B cell (primary cell): Measurements from ENCODE around the gene EGFR. TPM values are rescaled to one million over a fixed set of nuclear protein-coding genes. Genes with fewer than 3 reads are reported as not detected.

Experiments
- ATAC-seq: fragments of 200-7000 bp; cut with Tn5 transposase; one replicate; pipeline ENCODE4 v1.10.0; 2021; ENCODE audit warnings: low read depth, mild to moderate bottlenecking, moderate number of reproducible peaks, moderate library complexity
- CTCF ChIA-PET: fragments of 350-600 bp; sonication (Branson Sonifier 250); formaldehyde crosslinking; loops from one replicate; lab custom pipeline; 2021; ENCODE audit warnings: antibody characterized with exemption, inconsistent platforms; lab: Charles Lee
- POLR2A ChIA-PET: fragments of 350-600 bp; sonication (Branson Sonifier 250); formaldehyde crosslinking; loops from one replicate; lab custom pipeline; 2021; ENCODE audit warnings: antibody characterized with exemption; lab: Charles Lee
- DNase-seq: peaks from one replicate; pipeline ENCODE4 v3.0.0; 2013
- H2AFZ ChIP-seq: 2 replicates; pipeline ENCODE4 v1.6.1; 2012; ENCODE audit warnings: mild to moderate bottlenecking, low read depth, low read length; ENCODE audit not compliant: insufficient read depth, poor library complexity, severe bottlenecking
- H3K27ac ChIP-seq, 2 donors: 1 replicate in 1 of 2; 2 replicates in 1 of 2; pipeline ENCODE4 v1.5.1; 2012 to 2013; ENCODE audit warnings: low read length in 2 of 2, mild to moderate bottlenecking in 2 of 2, moderate library complexity in 1 of 2
- H3K27me3 ChIP-seq, 4 experiments: fragments of 200-600 bp in 1 of 4; sonication (generic) in 1 of 4; replicated peaks in 1 of 4; 1 replicate in 2 of 4; 2 replicates in 2 of 4; pipeline versions ENCODE4 v1.6.1 to v1.7.0; 2013 to 2016; ENCODE audit warnings: low read length in 3 of 4, mild to moderate bottlenecking in 2 of 4, mixed read lengths in 1 of 4, moderate library complexity in 1 of 4; ENCODE audit not compliant: insufficient read depth in 4 of 4, control insufficient read depth in 3 of 4; ENCODE audit errors: control extremely low read depth in 1 of 4
- H3K36me3 ChIP-seq, 2 experiments: replicated peaks in 1 of 2; 1 replicate in 1 of 2; 2 replicates in 1 of 2; pipeline versions ENCODE4 v1.6.1 to v1.7.1; 2013; ENCODE audit warnings: low read length in 1 of 2; ENCODE audit not compliant: insufficient read depth in 2 of 2, control insufficient read depth in 1 of 2; ENCODE audit errors: control extremely low read depth in 1 of 2, extremely low read depth in 1 of 2
- H3K4me1 ChIP-seq, 2 donors: fragments of 200-600 bp in 1 of 2; sonication (generic) in 1 of 2; 1 replicate in 1 of 2; 2 replicates in 1 of 2; pipeline versions ENCODE4 v1.5.1 to v1.6.1; 2013 to 2017; ENCODE audit warnings: low read length in 2 of 2; ENCODE audit not compliant: control insufficient read depth in 2 of 2, insufficient read depth in 2 of 2
- H3K4me2 ChIP-seq: replicated peaks from 2 replicates; pipeline ENCODE3; 2012; ENCODE audit warnings: mild to moderate bottlenecking, low read depth, low read length; ENCODE audit not compliant: poor library complexity, severe bottlenecking
- H3K4me3 ChIP-seq, 5 experiments: fragments of 200-600 bp in 1 of 5; sonication (generic) in 1 of 5; 1 replicate in 3 of 5; 2 replicates in 2 of 5; pipeline versions ENCODE4 v1.5.1 to v1.7.0; 2011 to 2016; ENCODE audit warnings: low read length in 4 of 5, mild to moderate bottlenecking in 4 of 5, low read depth in 2 of 5, control low read depth in 1 of 5, moderate library complexity in 1 of 5; ENCODE audit not compliant: insufficient read depth in 1 of 5; ENCODE audit errors: control extremely low read depth in 1 of 5, extremely low read depth in 1 of 5
- H3K79me2 ChIP-seq: fragments of 200-600 bp; sonication (generic); one replicate; pipeline ENCODE4 v1.6.0; 2016; ENCODE audit warnings: low read length; ENCODE audit not compliant: control insufficient read depth, insufficient read depth
- H3K9ac ChIP-seq: fragments of 200-600 bp; sonication (generic); 2 replicates; pipeline ENCODE4 v1.6.1; 2017; ENCODE audit warnings: mild to moderate bottlenecking, low read length, moderate library complexity
- H3K9me3 ChIP-seq, 3 donors: one replicate each; pipeline versions ENCODE4 v1.6.1 to v1.7.1; 2013; ENCODE audit warnings: low read length in 2 of 3; ENCODE audit not compliant: control insufficient read depth in 2 of 3, insufficient read depth in 1 of 3; ENCODE audit errors: control extremely low read depth in 1 of 3
- H4K20me1 ChIP-seq: 2 replicates; pipeline ENCODE4 v1.6.0; 2012; ENCODE audit warnings: mild to moderate bottlenecking, low read length; ENCODE audit not compliant: insufficient read depth, control insufficient read depth, poor library complexity, severe bottlenecking
- H3K27ac Mint-ChIP-seq: one replicate; pipeline ENCODE4 v1.8.0; 2021; ENCODE audit warnings: mixed read lengths
- H3K27me3 Mint-ChIP-seq: one replicate; pipeline ENCODE4 v1.8.0; 2021; ENCODE audit warnings: mixed read lengths
- H3K4me1 Mint-ChIP-seq: one replicate; pipeline ENCODE4 v1.8.0; 2021; ENCODE audit warnings: mixed read lengths
- H3K4me3 Mint-ChIP-seq: one replicate; pipeline ENCODE4 v1.8.0; 2021; ENCODE audit warnings: mixed read lengths
- H3K9me3 Mint-ChIP-seq: one replicate; pipeline ENCODE4 v1.8.0; 2022; ENCODE audit warnings: mixed read lengths; ENCODE audit not compliant: insufficient read depth
- EZH2 ChIP-seq: IDR thresholded peaks from 2 replicates; pipeline ENCODE4 v1.6.1; 2012; ENCODE audit warnings: borderline replicate concordance, low read depth, mild to moderate bottlenecking, moderate library complexity, low read length; ENCODE audit not compliant: insufficient read depth, poor library complexity, severe bottlenecking
- WGBS: methylation state at CpG from one replicate; pipeline ENCODE4 v1.1.5; 2013; ENCODE audit warnings: missing lambda C conversion rate; ENCODE audit not compliant: insufficient coverage; 5-methylcytosine and 5-hydroxymethylcytosine counted together
- intact Hi-C: fragments of 100-400 bp; cut with micrococcal nuclease; formaldehyde crosslinking; loops from one replicate; pipeline ENCODE4 v1.10.0; 2022
- polyA plus RNA-seq: library from polyadenylated mRNA; depleted of rRNA; stranded (reverse); fragments of >200 nt; gene quantifications from 2 replicates; pipeline ENCODE4 v1.2.3, GENCODE V29; 2012
- total RNA-seq, 2 donors: library from RNA; stranded (reverse); fragments of 120-200 nt in 1 of 2; gene quantifications; 1 replicate in 1 of 2; 2 replicates in 1 of 2; pipeline versions ENCODE4 v1.2.3 to v1.2.4, GENCODE V29; 2013 to 2022
- TF ChIP-seq, protein P1 (sequence below): fragments of 200-600 bp; IDR thresholded peaks from one replicate; pipeline ENCODE4 v1.8.0; 2022; ENCODE audit warnings: antibody characterized with exemption, mild to moderate bottlenecking

Gene EGFR
- total and polyA plus RNA-seq, 2 donors (not counting 1 experiment from before 2014, with no cell fraction given), result not detected

DNA sequence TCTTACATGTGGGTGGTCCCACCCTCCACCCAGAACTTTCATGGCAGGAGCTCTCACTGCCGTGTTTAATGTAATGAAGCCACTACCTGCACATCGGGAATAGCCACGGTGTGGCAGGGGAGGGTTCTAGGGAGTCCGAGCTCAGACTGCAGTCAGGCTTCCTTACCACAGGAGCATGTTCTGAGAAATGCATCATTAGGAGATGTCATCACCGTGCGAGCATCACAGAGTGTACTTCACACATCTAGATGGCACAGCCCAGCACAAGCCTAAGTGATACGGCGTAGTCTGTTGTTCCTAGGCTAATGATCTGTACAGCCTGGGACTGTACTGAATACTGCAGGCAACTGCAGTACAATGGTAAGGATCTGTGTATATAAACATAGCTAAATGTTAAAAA, 193.4 kb downstream of the EGFR start:
- no peak overlapping the region for H3K27ac Mint-ChIP-seq
- TF ChIP-seq, protein P1, sequence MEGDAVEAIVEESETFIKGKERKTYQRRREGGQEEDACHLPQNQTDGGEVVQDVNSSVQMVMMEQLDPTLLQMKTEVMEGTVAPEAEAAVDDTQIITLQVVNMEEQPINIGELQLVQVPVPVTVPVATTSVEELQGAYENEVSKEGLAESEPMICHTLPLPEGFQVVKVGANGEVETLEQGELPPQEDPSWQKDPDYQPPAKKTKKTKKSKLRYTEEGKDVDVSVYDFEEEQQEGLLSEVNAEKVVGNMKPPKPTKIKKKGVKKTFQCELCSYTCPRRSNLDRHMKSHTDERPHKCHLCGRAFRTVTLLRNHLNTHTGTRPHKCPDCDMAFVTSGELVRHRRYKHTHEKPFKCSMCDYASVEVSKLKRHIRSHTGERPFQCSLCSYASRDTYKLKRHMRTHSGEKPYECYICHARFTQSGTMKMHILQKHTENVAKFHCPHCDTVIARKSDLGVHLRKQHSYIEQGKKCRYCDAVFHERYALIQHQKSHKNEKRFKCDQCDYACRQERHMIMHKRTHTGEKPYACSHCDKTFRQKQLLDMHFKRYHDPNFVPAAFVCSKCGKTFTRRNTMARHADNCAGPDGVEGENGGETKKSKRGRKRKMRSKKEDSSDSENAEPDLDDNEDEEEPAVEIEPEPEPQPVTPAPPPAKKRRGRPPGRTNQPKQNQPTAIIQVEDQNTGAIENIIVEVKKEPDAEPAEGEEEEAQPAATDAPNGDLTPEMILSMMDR, result no peak
- no peak for TF ChIP-seq EZH2
- H3K4me2 ChIP-seq, result no peak overlapping the region
- H3K4me3 Mint-ChIP-seq, result no peak overlapping the region
- no peaks in the 10 kb centered on the region for H4K20me1 ChIP-seq
- peaks cover 5% of the 10 kb centered on the region for H3K27me3 Mint-ChIP-seq
- intact Hi-C loops, result no loop called here
- H3K9ac ChIP-seq, result no peak overlapping the region
- no peak for ATAC-seq
- H3K9me3 Mint-ChIP-seq, result no peaks in the 10 kb centered on the region
- no peaks in the 10 kb centered on the region for H3K9me3 ChIP-seq
- no peaks in the 10 kb centered on the region for H3K4me1 ChIP-seq
- H3K27ac ChIP-seq, result no peak overlapping the region
- H3K79me2 ChIP-seq, result no peaks in the 10 kb centered on the region
- H3K36me3 ChIP-seq, result no peaks in the 10 kb centered on the region
- no peaks in the 10 kb centered on the region for H3K4me1 Mint-ChIP-seq
- peaks cover 0 to 5% (median 0%) of the 10 kb centered on the region in 4 experiments for H3K27me3 ChIP-seq
- CTCF ChIA-PET, result no interaction called here
- H2AFZ ChIP-seq, result no peak overlapping the region
- no peak overlapping the region for H3K4me3 ChIP-seq
- no peak for DNase-seq
- 91% methylated on average over 6 of the region's 8 CpGs for WGBS
- POLR2A ChIA-PET, result no interaction called here

GRCh38 chr7:55212838-55213237, 194.0 kb downstream of the EGFR start:
- no peaks in the 10 kb centered on the region for H3K4me1 Mint-ChIP-seq
- H3K27me3 Mint-ChIP-seq, result peaks cover 5% of the 10 kb centered on the region
- no peak for ATAC-seq
- no peaks in the 10 kb centered on the region for H4K20me1 ChIP-seq
- TF ChIP-seq, protein P1, result no peak
- TF ChIP-seq EZH2, result no peak
- no peaks in the 10 kb centered on the region for H3K79me2 ChIP-seq
- H3K27ac ChIP-seq, result no peak overlapping the region
- WGBS, result 59% methylated on average over 10 of the region's 10 CpGs
- peaks cover 0 to 5% (median 0%) of the 10 kb centered on the region in 4 experiments for H3K27me3 ChIP-seq
- intact Hi-C loops, result no loop called here
- ChIA-PET POLR2A (no interaction called here), CTCF (no interaction called here)
- H3K9me3 Mint-ChIP-seq, result no peaks in the 10 kb centered on the region
- no peaks in the 10 kb centered on the region for H3K9me3 ChIP-seq
- DNase-seq, result no peak
- H3K4me3 ChIP-seq, result no peak overlapping the region
- H3K27ac Mint-ChIP-seq, result no peak overlapping the region
- H3K9ac ChIP-seq, result no peak overlapping the region
- no peak overlapping the region for H3K4me2 ChIP-seq
- H2AFZ ChIP-seq, result no peak overlapping the region
- no peaks in the 10 kb centered on the region for H3K4me1 ChIP-seq
- H3K36me3 ChIP-seq, result no peaks in the 10 kb centered on the region
- no peak overlapping the region for H3K4me3 Mint-ChIP-seq
